AG10803 (cell line): Measurements from ENCODE around the gene LRP1B.

ENCODE experiments used
- DNase-seq: peaks from one replicate; pipeline ENCODE4 v3.0.0; 2010; ENCODE audit warnings: low read depth
- H3K4me3 ChIP-seq: 2 replicates; pipeline ENCODE4 v1.5.1; 2011; ENCODE audit warnings: mild to moderate bottlenecking, low read length, control low read depth
- CTCF ChIP-seq: conservative IDR thresholded peaks from 2 replicates; pipeline ENCODE4 v1.5.1; 2011; ENCODE audit warnings: mild to moderate bottlenecking, low read length, control low read depth, inconsistent platforms

The LRP1B gene

GRCh38 chr2:141075753-141076152 is 1055.1 kb downstream of the LRP1B start:
- no peak for DNase-seq

GRCh38 chr2:141068053-141068682 is 1062.6 kb downstream of the LRP1B start:
- no peak for DNase-seq
- TF ChIP-seq CTCF = no peak
- no peak overlapping the region for H3K4me3 ChIP-seq

More at GRCh38 chr2:141075753-141076152, 1055.1 kb downstream of the LRP1B start:
- no peak overlapping the region for H3K4me3 ChIP-seq
- TF ChIP-seq CTCF = no peak

- no peak overlapping the region for H3K4me3 ChIP-seq
- no peak for TF ChIP-seq CTCF
- no peak for DNase-seq
Observed at GRCh38 chr2:141065042-141065441, 1065.8 kb downstream of the LRP1B start.

GRCh38 chr2:141063406-141063805 is 1067.4 kb downstream of the LRP1B start:
- DNase-seq = no peak
- TF ChIP-seq CTCF = no peak
- no peak overlapping the region for H3K4me3 ChIP-seq

GRCh38 chr2:141062443-141062842 is 1068.4 kb downstream of the LRP1B start:
- no peak overlapping the region for H3K4me3 ChIP-seq
- no peak for TF ChIP-seq CTCF
- DNase-seq = no peak

GRCh38 chr2:141062031-141062430 is 1068.8 kb downstream of the LRP1B start:
- TF ChIP-seq CTCF = no peak
- no peak overlapping the region for H3K4me3 ChIP-seq
- no peak for DNase-seq

GRCh38 chr2:141058556-141058955 is 1072.3 kb downstream of the LRP1B start:
- no peak for DNase-seq
- TF ChIP-seq CTCF = no peak
- H3K4me3 ChIP-seq = no peak overlapping the region
